Astrocyte (in vitro differentiated cells and primary cell): Measurements from ENCODE around the gene KCNC2. TPM values are rescaled to one million over a fixed set of nuclear protein-coding genes. Genes with fewer than 3 reads are reported as not detected.

Experiments used
- DNase-seq: peaks from one replicate; pipeline ENCODE4 v3.0.0-alpha.2; 2010; ENCODE audit warnings: low read depth
- FAIRE-seq: peaks from 2 replicates; lab custom pipeline; 2011; peaks lifted over from hg19 to GRCh38; lab: Jason Lieb, UNC
- H2AFZ ChIP-seq: 2 replicates; pipeline ENCODE4 v1.6.0; 2012; ENCODE audit warnings: low read depth, low read length, inconsistent platforms
- H3K27ac ChIP-seq: 2 replicates; pipeline ENCODE4 v1.5.1; 2011; ENCODE audit warnings: low read depth, low read length, inconsistent platforms
- H3K27me3 ChIP-seq: 2 replicates; pipeline ENCODE4 v1.6.0; 2011; ENCODE audit warnings: low read length, inconsistent platforms; ENCODE audit not compliant: insufficient read depth
- H3K36me3 ChIP-seq: 2 replicates; pipeline ENCODE4 v1.5.1; 2011; ENCODE audit warnings: low read length, inconsistent platforms; ENCODE audit not compliant: insufficient read depth
- H3K4me1 ChIP-seq: 2 replicates; pipeline ENCODE4 v1.5.1; 2011; ENCODE audit warnings: low read length, inconsistent platforms; ENCODE audit not compliant: insufficient read depth
- H3K4me2 ChIP-seq: 2 replicates; pipeline ENCODE4 v1.6.0; 2012; ENCODE audit warnings: low read length, inconsistent platforms
- H3K4me3 ChIP-seq: 2 replicates; pipeline ENCODE4 v1.5.1; 2011; ENCODE audit warnings: low read depth, mild to moderate bottlenecking, low read length, inconsistent platforms; ENCODE audit not compliant: insufficient read depth
- H3K79me2 ChIP-seq: 2 replicates; pipeline ENCODE4 v1.6.0; 2012; ENCODE audit warnings: mild to moderate bottlenecking, low read length, inconsistent platforms; ENCODE audit not compliant: insufficient read depth
- H3K9ac ChIP-seq: 2 replicates; pipeline ENCODE4 v1.6.0; 2012; ENCODE audit warnings: mild to moderate bottlenecking, low read length, inconsistent platforms
- H3K9me3 ChIP-seq: 2 replicates; pipeline ENCODE4 v1.5.1; 2012; ENCODE audit warnings: low read depth, mild to moderate bottlenecking, low read length, inconsistent platforms; ENCODE audit not compliant: insufficient read depth
- H4K20me1 ChIP-seq: 2 replicates; pipeline ENCODE4 v1.6.0; 2012; ENCODE audit warnings: low read length, inconsistent platforms; ENCODE audit not compliant: insufficient read depth
- H3K27ac Mint-ChIP-seq: one replicate; pipeline ENCODE4 v1.8.0; 2021; ENCODE audit warnings: mild to moderate bottlenecking, mixed read lengths; ENCODE audit not compliant: unreplicated experiment
- H3K27me3 Mint-ChIP-seq: one replicate; pipeline ENCODE4 v1.8.0; 2021; ENCODE audit warnings: low read depth, mixed read lengths; ENCODE audit not compliant: unreplicated experiment
- H3K36me3 Mint-ChIP-seq: one replicate; pipeline ENCODE4 v1.8.0; 2021; ENCODE audit warnings: low read depth, mixed read lengths; ENCODE audit not compliant: unreplicated experiment
- H3K4me1 Mint-ChIP-seq: one replicate; pipeline ENCODE4 v1.8.0; 2021; ENCODE audit warnings: low read depth, mixed read lengths; ENCODE audit not compliant: unreplicated experiment
- H3K4me3 Mint-ChIP-seq: one replicate; pipeline ENCODE4 v1.8.0; 2021; ENCODE audit warnings: mild to moderate bottlenecking, moderate library complexity, mixed read lengths; ENCODE audit not compliant: unreplicated experiment
- H3K9me3 Mint-ChIP-seq: one replicate; pipeline ENCODE4 v1.8.0; 2021; ENCODE audit warnings: mild to moderate bottlenecking, mixed read lengths; ENCODE audit not compliant: unreplicated experiment
- EZH2 ChIP-seq: IDR thresholded peaks from 2 replicates; pipeline ENCODE4 v1.6.1; 2012; ENCODE audit warnings: mild to moderate bottlenecking, low read length, inconsistent platforms; ENCODE audit not compliant: insufficient read depth
- total RNA-seq: library from RNA; stranded (reverse); gene quantifications from 2 replicates; pipeline ENCODE4 v1.2.1, GENCODE V29; 2021
- TF ChIP-seq, protein P1 (sequence below): IDR thresholded peaks from 2 replicates; pipeline ENCODE4 v1.5.1; 2011; ENCODE audit warnings: low read depth, mild to moderate bottlenecking, inconsistent platforms, low read length, moderate library complexity; ENCODE audit not compliant: insufficient read depth

Gene KCNC2
- total RNA-seq, 1 donor from 2014 or later, result not detected

DNA sequence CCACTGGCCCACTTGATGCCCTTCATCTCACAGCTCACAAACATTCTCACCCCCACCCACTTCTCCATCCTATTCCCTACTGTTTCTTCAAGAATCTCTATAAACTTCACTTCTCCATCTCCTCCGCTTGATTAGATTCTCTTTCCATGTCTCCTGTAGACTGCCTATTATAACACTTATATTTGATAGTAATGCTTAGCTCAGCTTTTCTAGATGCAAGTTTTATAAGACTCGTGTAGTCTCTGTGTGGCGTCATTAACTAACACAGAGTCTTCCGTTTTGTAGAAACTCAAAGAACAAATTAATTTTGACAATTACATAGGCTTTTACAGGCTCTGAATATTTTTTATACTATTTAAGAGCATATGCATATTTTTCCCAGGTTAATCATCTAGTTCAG, 25.7 kb downstream of the KCNC2 start:
- FAIRE-seq, result no peak
- H3K4me1 Mint-ChIP-seq, result no peaks in the 10 kb centered on the region

DNA sequence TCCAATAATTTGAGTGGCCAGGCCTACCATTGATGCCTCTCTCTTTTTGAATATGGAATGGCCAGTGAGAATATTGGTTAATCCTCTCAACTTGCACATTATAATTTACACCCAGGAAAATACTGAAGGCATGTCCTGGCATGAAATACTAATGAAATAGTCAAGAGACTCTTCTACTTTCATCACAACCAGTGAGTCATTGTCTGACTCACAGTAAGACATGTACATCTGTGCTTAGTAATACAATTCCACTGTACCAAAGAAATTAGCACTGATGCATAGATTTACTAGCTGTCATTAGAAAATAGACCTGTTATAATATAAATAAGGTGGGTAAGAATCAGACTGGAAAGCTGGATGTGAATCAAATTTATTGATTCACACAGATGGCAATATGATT, 31.6 kb downstream of the KCNC2 start:
- H3K36me3 Mint-ChIP-seq, result no peaks in the 10 kb centered on the region
- H3K4me1 ChIP-seq, result peaks cover 4% of the 10 kb centered on the region
- H3K79me2 ChIP-seq, result no peaks in the 10 kb centered on the region
- DNase-seq (peak; percentile 92), FAIRE-seq (peak; percentile 83)
- no peak overlapping the region for H3K9ac ChIP-seq
- no peaks in the 10 kb centered on the region for H3K27me3 Mint-ChIP-seq
- no peak overlapping the region for H2AFZ ChIP-seq
- TF ChIP-seq, protein P1, sequence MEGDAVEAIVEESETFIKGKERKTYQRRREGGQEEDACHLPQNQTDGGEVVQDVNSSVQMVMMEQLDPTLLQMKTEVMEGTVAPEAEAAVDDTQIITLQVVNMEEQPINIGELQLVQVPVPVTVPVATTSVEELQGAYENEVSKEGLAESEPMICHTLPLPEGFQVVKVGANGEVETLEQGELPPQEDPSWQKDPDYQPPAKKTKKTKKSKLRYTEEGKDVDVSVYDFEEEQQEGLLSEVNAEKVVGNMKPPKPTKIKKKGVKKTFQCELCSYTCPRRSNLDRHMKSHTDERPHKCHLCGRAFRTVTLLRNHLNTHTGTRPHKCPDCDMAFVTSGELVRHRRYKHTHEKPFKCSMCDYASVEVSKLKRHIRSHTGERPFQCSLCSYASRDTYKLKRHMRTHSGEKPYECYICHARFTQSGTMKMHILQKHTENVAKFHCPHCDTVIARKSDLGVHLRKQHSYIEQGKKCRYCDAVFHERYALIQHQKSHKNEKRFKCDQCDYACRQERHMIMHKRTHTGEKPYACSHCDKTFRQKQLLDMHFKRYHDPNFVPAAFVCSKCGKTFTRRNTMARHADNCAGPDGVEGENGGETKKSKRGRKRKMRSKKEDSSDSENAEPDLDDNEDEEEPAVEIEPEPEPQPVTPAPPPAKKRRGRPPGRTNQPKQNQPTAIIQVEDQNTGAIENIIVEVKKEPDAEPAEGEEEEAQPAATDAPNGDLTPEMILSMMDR, result no peak
- no peak for TF ChIP-seq EZH2
- no peak overlapping the region for H3K4me2 ChIP-seq
- H3K36me3 ChIP-seq, result no peaks in the 10 kb centered on the region
- H3K4me3 Mint-ChIP-seq, result no peak overlapping the region
- H3K9me3 ChIP-seq, result no peaks in the 10 kb centered on the region
- H3K4me3 ChIP-seq, result no peak overlapping the region
- H4K20me1 ChIP-seq, result no peaks in the 10 kb centered on the region
- peak overlapping the region; percentile 99 for H3K27ac Mint-ChIP-seq
- peaks cover 20% of the 10 kb centered on the region for H3K4me1 Mint-ChIP-seq
- H3K27me3 ChIP-seq, result no peaks in the 10 kb centered on the region
- peak overlapping the region; percentile 78 for H3K27ac ChIP-seq
- H3K9me3 Mint-ChIP-seq, result no peaks in the 10 kb centered on the region

More for the DNA sequence above, 25.7 kb downstream of the KCNC2 start:
- Histone ChIP-seq H2AFZ (no peak overlapping the region), H3K4me3 (no peak overlapping the region), H3K79me2 (no peaks in the 10 kb centered on the region), H3K9ac (no peak overlapping the region), H3K9me3 (no peaks in the 10 kb centered on the region), H3K27me3 (no peaks in the 10 kb centered on the region), H3K4me1 (no peaks in the 10 kb centered on the region), H3K4me2 (no peak overlapping the region), H3K36me3 (no peaks in the 10 kb centered on the region), H3K27ac (no peak overlapping the region), H4K20me1 (no peaks in the 10 kb centered on the region)
- no peaks in the 10 kb centered on the region for H3K36me3 Mint-ChIP-seq
- no peak overlapping the region for H3K4me3 Mint-ChIP-seq
- no peaks in the 10 kb centered on the region for H3K27me3 Mint-ChIP-seq
- DNase-seq, result no peak
- no peaks in the 10 kb centered on the region for H3K9me3 Mint-ChIP-seq
- no peak overlapping the region for H3K27ac Mint-ChIP-seq
- TF ChIP-seq, protein P1, result no peak
- no peak for TF ChIP-seq EZH2

DNA sequence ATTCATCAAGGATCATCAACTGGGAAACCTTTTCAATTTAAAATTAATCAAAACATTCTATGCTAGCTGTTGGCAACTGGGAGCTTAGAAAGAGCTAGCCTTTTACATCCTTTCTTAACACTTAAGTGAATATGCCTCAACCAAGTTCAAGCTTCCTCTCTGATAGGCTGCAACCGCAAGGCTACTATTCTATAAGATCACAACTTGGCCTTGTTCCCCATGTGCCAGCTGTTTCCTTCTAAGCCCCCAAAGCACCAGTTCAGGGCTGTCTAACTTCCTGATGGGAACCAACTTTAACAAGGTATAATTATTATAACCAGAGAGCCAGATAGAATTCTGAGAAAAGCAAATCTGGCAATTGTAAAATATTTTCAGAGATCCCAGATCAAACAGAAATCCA, 37.0 kb downstream of the KCNC2 start:
- Histone ChIP-seq H2AFZ (no peak overlapping the region), H3K27me3 (no peaks in the 10 kb centered on the region), H3K27ac (no peak overlapping the region), H3K4me1 (peaks cover under 1% of the 10 kb centered on the region), H3K79me2 (no peaks in the 10 kb centered on the region), H3K9me3 (no peaks in the 10 kb centered on the region), H3K9ac (no peak overlapping the region), H4K20me1 (no peaks in the 10 kb centered on the region), H3K4me2 (no peak overlapping the region), H3K4me3 (no peak overlapping the region), H3K36me3 (no peaks in the 10 kb centered on the region)
- no peaks in the 10 kb centered on the region for H3K9me3 Mint-ChIP-seq
- no peak overlapping the region for H3K27ac Mint-ChIP-seq
- DNase-seq (no peak), FAIRE-seq (no peak)
- no peaks in the 10 kb centered on the region for H3K27me3 Mint-ChIP-seq
- H3K4me1 Mint-ChIP-seq, result peaks cover 12% of the 10 kb centered on the region
- H3K36me3 Mint-ChIP-seq, result no peaks in the 10 kb centered on the region
- TF ChIP-seq EZH2, result no peak
- TF ChIP-seq, protein P1, result no peak
- H3K4me3 Mint-ChIP-seq, result no peak overlapping the region
